Endometrial microvascular endothelial cells (primary cell): ENCODE results near the gene IDUA. TPM values are rescaled to one million over a fixed set of nuclear protein-coding genes. Genes with fewer than 3 reads are reported as not detected.

Experiments
- in situ Hi-C: cut with HindIII; loops from 2 replicates; pipeline ENCODE4 v1.10.0; 2017; ENCODE audit warnings: low sequenced_read_pairs, low pct_unique_long_range_greater_than_20kb; ENCODE audit errors: inconsistent ontology term
- total RNA-seq: library from RNA; depleted of rRNA; stranded (reverse); fragments of >200 nt; gene quantifications from one replicate; pipeline ENCODE4 v1.2.3, GENCODE V29; 2015; ENCODE audit errors: inconsistent ontology term

The IDUA gene
- total RNA-seq, 1 donor from 2014 or later = 3.0 TPM

DNA sequence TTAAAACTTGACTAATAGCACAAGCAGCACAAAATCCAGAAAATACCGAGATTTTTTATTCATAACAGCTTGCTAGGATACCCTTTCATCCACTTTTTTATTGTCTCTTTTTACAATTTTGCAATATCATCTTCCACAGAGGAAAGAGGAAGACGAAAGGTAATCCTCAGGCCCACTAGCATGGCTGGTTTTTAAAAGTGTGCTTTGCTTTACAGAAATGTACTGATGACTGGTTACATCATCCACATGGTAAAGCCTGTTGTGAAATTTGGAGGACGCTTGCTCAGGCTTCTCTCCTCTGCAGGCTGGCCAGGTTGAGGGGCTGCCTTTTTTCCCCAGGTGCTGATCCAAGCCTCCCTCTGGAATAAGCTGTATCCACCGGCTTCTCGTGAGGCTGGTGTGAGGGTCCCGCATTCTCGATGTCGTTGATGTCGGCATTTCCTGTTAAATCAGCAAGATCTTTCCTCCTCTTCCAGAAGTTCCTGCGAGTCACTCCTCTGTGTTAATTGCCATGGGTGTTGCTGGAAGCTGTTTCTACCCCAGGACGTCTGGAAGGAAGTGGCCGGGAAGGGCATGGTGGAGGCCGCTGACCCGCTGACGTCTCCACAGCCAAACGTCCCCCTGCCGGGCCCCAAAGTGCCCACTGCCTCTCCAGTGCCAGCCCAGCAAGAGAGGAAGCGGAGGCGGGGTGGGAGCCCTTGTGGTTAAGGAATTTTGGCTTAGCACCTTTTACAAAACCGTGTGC is 7.7 kb upstream of the IDUA start:
- in situ Hi-C loops = no loop called here

- in situ Hi-C loops = no loop called here
Observed at GRCh38 chr4:982291-982690, 4.6 kb upstream of the IDUA start.

DNA sequence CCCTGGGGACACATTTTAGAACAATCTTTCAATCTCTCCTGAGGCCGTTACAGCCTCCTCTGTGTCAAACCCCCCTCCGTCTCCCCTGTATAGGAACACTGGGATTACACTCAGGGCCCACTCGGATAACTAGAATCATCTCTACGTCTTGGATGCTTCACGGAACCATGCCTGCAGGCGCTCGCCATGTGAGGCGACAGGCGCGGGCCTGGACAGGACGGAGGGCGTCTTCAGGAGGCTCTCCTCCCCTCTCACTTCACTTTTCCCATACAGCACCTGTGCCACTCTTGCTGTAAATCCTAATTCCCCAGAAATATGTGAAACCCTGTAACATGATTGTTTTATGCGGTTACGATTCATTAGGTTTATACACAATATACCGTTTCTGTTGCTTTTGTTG is 4.0 kb upstream of the IDUA start:
- in situ Hi-C loops = no loop called here

GRCh38 chr4:984336-985054 is 2.3 kb upstream of the IDUA start:
- in situ Hi-C loops = no loop called here

GRCh38 chr4:985123-985830 is 1.6 kb upstream of the IDUA start:
- in situ Hi-C loops = no loop called here

- in situ Hi-C loops = no loop called here
Observed at GRCh38 chr4:986428-986878, 391 bp upstream of the IDUA start.

GRCh38 chr4:987624-988513 is 1.0 kb downstream of the IDUA start:
- in situ Hi-C loops = no loop called here

DNA sequence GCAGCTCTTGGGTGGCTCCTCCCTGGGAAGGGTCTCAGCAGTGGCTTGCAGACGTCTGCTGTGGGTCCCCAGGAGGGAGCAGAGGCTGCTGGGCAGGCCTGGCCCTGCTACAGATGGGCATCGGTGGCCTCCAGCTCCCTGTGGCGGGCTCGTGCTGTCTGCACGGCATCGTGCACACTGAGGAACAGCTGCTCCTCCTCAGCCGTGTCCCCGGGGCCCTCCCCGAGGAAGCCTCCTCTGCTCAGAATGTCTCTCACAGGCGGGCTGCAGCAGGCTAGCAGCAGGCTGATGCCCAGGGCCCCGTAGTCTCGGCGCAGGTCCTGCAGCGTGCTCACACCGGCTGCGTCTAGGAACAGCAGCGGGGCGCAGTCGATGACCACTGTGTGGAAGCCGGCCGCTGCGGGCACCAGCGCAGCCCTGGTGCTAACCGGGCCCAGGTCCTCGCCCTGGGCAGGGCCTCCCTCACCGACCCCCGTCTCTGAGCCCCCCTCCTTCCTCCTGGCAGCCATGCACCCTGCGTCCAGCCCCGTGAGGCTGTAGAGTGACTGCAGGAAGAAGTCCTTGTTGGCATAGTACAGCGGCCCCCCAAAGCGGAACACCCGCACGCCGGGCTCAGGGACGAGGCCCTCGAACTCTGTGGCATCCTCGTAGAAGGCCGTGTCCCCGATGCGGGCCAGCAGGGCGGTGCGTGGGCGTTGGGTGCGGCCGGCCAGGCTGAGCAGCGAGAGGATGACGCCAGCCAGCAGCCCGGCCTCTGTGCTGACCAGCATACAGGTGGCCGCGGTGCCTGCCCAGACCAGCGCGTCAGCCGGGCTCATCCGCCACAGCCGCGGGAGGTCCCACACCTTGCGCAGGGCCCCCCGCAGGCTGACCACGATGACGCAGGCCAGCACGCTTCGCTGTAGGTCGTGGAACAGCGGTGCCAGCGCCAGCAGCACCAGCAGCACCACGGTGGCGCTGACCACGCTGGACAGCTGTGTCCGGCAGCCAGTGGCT is 2.2 kb downstream of the IDUA start:
- in situ Hi-C loops = no loop called here

- in situ Hi-C loops = no loop called here
Observed at GRCh38 chr4:989722-990471, 3.1 kb downstream of the IDUA start.

DNA sequence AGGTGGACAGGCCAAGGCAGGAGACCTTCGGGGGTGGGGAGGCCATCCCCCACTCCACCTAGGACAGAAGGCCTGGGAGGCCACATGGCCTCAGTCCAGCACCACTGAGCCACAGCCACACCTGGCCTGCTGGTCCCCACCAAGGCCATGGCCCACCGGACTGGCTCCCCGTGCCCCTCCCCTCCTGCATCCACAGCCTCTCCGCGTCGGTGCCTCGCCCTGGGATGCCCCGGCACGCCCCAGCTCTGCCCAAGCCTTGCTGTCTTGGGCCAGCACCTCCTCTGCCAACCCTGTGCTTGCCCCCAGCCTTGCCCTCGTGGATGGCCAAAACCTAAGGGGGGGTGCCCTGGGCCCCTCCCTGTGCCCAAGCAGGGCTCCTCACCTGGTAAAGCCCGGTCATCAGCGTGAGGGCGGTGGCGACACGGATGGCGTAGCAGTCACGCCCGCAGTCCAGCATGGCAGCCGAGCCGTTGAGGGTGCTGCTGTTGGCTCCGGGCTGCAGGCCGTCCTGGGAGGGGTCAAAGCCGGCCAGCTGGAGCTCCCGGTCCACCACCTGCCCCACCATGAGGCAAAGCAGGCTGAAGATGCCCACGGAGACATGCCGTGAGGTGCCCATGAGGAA is 4.0 kb downstream of the IDUA start:
- in situ Hi-C loops = no loop called here

DNA sequence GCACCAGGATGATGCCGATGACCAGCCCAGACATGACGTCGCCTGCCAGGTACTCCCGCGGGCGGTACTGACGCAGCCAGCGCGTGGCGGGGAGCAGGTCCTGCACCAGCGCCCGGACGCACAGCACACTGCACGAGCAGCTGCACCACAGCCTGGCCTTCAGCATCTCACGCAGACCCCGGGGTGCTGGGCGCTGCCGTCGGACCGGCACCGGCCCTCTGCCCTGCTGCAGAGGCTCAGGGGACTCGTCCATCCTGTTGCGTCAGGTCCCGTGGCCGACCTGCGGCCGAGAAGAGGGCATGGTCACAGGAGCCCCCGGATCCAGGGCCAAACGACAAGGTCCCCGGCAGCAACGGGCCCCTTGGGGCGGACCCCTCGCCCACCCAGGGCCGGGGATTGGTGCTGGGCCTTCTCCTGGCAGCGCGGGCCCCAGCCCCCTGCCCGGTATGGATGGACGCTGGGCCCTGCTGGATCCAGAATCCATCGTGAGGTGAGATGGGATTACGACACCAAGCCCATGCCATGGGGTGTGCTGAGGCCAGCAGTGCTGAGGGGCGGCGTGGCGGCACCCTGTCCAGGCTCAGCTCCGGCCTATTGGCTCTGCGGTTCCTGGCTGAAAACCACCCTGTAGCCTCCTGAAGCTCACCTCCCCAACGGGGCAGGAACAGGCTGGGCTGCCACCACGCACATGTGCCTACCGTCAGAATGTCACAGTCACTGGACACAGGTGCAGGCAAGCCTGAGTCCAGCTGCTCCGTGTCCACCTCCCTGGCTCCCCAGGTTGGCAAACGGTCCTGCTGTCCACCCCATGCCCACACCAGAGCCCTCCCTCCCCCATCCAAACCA is 4.8 kb downstream of the IDUA start:
- in situ Hi-C loops = no loop called here

DNA sequence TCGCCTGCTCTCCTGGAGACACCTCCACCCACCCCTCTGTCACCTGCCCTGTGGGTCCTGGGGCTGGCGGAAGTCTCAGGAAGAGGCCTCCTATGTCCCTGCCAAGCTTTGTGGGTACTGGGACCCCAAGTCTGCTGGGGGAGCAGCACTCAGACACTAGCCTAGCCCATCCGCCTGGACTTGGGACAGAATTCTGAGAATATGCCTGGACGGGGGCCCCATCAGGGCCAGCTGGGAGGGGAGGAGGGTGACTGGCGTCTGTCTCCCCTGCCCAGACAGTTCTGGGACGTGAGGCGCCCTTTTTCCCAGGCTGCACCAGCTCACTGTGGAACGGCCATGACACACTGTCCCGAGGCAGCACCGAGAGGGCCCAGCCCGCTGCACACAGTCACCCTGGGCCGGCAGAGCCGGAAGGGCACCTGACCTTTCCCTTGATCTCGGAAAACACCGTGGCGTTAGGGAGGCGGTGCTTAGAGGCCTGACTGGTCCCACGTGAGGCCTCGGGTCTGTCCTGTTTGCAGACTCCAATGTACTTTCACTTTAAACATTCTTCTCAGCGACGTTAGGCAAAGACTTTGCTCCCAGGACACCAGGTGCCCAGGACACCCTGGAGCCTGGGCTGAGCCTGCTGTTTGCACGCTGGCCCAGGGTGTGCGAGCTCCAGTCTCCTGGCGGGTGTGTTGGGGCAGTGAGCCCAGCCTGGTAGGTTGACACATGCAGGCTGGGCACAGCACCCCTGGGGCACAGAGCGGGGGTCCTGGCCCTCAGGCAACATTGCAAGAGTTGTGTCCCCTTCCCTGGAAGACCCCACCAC is 5.7 kb downstream of the IDUA start:
- in situ Hi-C loops = no loop called here

DNA sequence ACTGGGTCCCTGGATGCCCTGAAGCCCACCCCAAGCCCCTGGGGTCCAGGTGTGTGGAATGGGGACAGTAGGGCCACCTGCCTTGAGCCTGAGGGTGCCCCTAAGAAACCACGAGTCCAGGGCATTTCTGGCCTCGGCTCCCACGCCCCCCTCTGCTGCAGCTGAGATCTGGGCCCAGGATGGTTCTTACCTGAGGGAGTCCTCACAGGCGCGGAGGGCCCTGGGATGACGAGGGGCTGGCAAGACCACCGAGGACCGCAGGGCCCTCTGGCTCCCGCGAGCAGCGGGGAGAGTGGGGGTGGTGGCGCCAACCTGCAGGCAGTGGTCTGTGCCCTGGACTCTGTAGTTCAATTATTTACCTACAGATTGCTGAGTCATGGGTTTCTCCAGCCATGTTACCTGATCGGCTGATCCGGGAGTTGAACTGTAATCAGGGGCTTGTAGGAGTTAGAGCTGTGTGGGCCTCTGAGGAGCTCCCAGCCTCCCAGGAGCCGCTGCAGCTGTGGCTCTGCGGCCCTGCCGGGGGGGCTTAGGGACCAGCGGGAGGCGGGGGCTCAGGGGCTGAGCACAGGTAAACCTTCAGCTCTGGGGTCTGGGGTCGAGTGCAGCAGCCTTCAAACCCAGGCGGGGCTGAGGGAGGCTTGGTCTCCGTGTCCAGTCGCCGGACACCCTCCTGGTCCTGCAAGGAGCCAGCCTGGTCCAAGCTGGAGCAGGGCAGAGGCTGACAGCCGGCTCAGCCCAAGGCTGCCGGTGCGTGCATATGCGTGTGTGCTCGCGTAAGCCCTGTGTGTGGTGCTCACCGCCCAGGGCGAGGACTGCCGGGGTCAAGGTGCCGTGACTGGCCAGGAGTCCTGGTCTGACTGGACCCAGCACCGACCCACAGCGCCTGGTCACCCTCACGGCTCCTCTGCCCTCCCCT is 6.5 kb downstream of the IDUA start, which contains the start of gene SLC26A1:
TSS of gene SLC26A1 (minus strand) at position 294 of the 919 bp plus-strand sequence. CDS start 1,701 bp downstream, outside the sequence.
- in situ Hi-C loops = no loop called here
